Colon (tissue), 2 donors: ENCODE data around the gene SCFD1.
"Not testable (repeated sequence)": the region's sequence is repeated elsewhere in the genome, so short reads cannot be mapped to it uniquely, and the experiment has no call there.

ENCODE experiments used
- FAIRE-seq: peaks from 2 replicates; lab custom pipeline; 2012; peaks lifted over from hg19 to GRCh38; lab: Jason Lieb, UNC
- donor health status: control.
- donor health status: control.

Gene SCFD1

GRCh38 chr14:30678926-30679431 is 56.9 kb downstream of the SCFD1 start:
- no peak for FAIRE-seq

- no peak for FAIRE-seq
These were observed 57.9 kb downstream of the SCFD1 start for GRCh38 chr14:30680036-30680435.

DNA sequence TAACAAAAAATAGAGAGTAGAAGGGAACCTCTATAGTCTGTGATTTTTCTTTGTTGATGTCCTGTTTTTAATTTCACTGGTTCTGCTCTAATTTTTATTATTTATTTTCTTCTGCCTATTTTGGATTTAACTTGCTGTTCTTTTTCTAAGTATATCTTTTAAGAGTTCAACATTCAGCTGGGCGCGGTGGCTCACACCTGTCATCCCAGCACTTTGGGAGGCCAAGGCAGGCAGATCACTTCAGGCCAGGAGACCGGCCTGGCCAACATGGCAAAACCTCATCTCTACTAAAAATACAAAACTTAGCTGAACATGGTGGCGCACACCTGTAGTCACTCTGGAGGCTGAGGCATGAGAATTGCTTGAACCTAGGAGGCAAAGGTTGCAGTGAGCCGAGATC is 58.7 kb downstream of the SCFD1 start:
- FAIRE-seq = not testable (repeated sequence)

DNA sequence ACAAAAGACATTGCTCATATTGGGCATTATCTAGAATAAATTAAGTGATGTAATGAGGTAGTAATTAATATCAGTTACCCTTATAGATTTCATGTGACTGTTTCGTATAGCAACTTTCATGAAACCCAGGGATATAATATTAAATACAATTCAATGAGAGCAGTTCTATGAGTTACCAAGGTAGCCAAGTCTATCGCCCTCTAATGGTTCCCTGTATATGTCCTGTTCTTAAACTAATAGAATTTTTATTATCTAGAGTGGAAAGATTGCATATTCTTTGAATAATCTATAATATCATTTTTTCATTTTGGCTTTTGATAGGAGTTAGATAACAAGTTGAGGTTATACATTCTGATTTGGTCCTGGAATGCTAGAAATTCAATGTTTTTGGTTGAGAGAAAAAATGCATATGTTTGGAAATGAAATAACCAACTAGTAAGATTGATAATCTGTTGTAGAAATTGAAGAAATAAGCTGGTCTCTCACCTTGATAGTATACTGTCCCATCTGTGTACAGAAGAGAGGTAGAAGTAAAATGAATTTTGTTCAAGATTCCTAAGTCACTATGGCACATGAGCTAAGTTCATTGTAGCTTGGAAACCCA is 59.7 kb downstream of the SCFD1 start:
- FAIRE-seq = no peak

DNA sequence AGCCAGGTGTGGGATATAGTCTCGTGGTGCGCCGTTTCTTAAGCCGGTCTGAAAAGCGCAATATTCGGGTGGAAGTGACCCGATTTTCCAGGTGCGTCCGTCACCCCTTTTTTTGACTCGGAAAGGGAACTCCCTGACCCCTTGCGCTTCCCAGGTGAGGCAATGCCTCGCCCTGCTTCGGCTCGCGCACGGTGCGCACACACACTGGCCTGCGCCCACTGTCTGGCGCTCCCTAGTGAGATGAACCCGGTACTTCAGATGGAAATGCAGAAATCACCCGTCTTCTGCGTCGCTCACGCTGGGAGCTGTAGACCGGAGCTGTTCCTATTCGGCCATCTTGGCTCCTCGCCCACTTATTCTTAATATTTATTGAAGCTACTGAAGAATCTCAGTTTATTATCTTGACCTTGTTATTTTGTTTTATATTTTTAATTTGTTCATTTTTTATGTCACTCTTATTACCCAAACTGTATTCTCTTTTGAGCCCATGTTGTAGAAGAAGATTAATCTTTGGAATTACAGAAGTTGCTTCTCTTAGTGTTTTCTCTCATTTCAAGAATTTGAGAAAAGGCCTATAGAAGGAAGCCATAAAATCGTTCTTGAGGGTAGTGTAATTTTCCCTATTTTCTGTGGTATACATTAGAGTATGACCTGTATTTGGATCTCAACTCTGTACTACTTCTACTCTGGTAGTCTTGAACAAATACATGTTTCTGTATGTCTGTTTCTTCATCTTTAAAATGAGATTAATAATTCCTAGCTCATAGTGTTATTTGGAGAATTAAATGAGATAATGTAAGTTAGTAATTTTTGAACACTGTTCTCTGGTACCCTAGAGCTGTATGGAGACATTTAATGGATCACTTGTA is 68.6 kb downstream of the SCFD1 start:
- FAIRE-seq = not testable (repeated sequence)

DNA sequence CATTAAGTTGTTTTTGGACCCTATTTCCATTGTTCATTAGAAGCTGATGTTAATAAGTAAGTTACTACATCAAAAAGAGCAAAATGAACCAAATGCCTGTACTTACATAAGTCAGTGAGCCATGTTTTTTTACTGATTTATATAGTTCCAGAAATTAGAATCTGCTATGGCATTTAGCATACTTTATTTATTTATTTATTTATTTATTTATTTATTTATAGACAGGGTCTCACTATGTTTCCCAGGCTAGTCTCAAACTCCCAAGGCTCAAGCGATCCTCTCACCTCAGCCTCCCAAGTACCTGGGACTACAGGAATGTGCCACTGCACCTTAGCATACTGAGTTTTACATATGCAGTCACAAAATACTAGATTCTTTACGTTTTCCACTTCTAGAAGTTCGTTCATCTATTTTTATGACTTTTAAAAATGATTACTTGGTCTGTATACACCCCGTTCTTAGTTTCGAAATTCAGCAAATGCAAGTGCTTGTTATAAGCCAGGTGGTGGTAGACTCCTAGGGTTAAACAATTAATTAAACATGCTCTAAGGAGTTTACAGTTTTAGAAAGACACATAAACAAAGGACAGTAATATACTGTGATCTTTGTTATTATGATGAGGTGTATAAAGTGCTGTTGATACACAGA is 69.8 kb downstream of the SCFD1 start:
- FAIRE-seq = no peak

GRCh38 chr14:30692669-30693068 is 70.5 kb downstream of the SCFD1 start:
- FAIRE-seq = no peak

- no peak for FAIRE-seq
These were observed 76.3 kb downstream of the SCFD1 start for GRCh38 chr14:30698463-30698862.

DNA sequence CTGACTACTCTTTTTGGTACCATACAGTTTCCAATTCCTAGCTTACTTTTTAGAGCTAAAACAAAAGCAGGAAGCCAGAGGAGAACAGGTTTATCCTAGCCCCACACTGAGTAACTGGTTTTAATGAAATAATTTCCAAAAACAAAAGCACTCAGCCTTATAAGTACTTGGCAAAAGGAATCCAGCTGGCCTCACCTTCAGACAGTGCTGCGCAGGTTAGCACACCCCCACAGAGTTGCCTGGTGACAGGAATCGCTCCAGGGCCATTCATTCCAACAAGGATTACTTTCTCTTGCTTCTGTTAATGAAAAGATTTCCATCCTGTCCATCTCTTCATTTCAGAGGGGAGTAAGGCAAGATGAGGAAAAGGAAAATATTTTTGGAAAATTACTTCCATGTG is 84.6 kb downstream of the SCFD1 start:
- FAIRE-seq = no peak

DNA sequence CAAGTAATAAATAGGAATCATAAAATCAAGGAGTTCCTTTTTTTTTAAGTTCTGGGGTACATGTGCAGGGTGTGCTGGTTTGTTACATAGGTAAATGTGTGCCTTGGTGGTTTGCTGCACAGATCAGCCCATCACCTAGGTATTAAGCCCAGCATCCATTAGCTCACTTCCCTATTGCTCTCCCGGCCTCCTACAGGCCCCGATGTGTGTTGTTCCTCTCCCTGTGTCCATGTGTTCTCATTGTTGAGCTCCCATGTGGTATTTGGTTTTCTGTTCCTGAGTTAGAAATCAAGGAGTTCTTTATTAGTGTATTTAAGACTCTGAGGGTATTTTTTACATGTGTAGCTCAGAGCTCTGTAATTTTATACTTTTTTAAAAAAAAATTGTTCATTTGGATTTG is 86.0 kb downstream of the SCFD1 start:
- no peak for FAIRE-seq

DNA sequence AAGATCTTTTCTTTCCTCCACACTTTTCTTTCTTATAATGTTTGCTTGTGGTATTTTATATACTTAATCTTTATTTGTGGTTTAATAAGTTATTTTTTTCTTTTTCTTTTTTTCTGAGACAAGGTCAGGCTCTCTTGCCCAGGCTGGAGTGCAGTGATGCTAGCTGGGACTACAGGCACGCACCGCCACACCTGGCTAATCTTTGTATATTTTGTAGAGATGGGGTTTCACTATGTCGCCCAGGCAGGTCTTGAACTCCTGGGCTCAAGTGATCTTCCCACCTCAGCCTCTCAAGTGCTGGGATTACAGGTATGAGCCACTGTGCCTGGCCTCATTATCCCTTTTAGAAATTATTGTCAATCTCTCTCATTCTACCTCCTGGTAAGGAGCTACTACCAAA is 87.1 kb downstream of the SCFD1 start:
- FAIRE-seq = no peak

GRCh38 chr14:30710876-30711275 is 88.8 kb downstream of the SCFD1 start:
- no peak for FAIRE-seq

DNA sequence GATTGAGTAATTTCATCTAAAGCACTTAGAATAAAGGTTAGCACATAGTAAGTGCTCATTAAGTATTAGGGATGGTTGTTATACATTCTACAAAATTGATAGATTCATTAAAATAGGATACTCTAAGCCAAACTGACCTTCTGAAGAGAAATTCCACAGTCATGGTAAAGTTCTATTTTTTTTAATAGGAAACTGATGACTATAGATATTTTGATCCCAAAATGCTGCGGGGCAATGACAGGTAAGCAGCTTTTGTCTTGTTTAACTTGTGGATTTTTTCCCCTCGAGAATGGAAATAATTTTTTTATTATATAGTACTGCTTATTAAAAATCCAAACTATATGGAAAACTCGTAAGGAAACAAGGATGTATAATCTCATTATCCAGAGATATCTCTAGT is 97.0 kb downstream of the SCFD1 start:
- FAIRE-seq = peak; percentile 43

DNA sequence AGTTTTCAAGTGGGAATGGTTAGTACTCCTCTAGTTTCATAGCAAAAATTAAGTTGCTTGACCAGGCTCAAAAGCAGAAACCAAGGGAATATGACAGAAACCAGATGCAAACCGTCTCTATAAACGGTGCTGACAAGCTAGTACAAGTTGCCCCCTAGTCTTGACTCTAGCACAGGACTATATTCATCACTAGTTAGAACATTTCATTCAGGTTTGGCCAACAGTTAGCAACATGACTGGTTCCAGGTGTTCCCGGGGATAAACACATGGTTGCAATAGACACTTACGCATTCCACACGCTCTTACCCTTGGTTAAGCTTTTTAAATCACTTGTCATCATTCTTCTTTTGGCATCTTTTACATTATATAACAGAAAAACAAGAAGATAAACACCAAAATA is 103.6 kb downstream of the SCFD1 start:
- FAIRE-seq = no peak

- no peak for FAIRE-seq
These were observed 106.4 kb downstream of the SCFD1 start for GRCh38 chr14:30728471-30728870.

GRCh38 chr14:30737916-30738315 is 115.8 kb downstream of the SCFD1 start:
- no peak for FAIRE-seq

DNA sequence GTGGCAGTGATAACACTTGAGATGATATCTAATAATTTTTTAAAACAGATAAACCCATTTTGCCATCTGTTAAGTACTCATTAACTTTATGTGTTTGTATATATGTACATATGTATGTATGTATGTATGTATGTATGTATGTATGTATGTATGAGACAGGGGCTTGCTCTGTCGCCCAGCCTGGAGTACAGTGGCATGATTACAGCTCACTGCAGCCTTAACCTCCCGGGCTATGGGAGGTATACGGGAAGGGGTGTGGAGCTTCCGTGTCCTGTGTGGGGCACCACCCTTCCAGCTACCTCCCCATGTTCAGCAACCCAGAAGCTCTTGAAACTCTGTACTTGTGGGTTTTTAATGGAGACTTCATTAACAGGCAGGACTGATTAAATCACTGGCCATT is 116.9 kb downstream of the SCFD1 start:
- FAIRE-seq = no peak

DNA sequence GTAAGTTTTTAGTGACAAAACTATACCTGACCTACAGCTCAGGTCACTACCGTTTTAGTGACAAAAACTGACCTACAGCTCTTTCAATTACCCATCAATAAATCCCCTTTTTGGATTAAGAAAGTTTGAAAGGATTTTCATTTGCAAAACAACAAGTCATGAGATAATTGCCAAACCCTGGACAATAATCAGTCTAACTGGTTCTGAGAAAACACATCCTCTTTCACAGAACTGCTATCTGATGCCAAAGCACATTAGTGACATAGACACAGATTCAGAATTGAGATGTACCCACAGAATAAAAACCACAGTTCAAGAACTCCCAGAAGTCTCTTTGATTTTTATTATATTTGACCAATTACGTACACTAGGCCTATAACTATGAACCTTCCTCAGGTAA is 126.2 kb downstream of the SCFD1 start:
- FAIRE-seq = no peak

- FAIRE-seq = no peak
These were observed 129.7 kb downstream of the SCFD1 start for GRCh38 chr14:30751646-30752416.

GRCh38 chr14:30753452-30753851 is 131.3 kb downstream of the SCFD1 start:
- no peak for FAIRE-seq

- no peak for FAIRE-seq
These were observed 132.7 kb downstream of the SCFD1 start for GRCh38 chr14:30754778-30755177.

DNA sequence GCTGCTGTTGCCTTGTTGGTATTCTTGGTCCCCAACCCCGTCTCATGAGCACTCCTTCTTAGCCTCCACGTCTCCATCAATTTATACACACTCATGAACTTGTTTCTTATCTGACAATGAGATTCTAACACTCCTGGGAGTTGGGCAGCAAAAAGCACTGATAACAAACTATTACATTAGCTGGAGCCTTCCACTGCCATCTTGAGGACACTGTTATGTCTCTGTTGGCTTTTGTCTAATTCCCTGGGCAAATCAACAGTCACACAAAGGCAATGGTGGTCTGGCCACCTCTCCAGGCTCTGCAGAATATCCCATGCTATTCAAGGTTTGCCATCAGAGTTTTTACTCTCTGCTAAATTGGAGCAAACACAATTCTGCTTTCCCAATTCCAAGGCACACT is 134.5 kb downstream of the SCFD1 start:
- no peak for FAIRE-seq
